Choroid plexus epithelial cell (primary cell): ENCODE data around the gene ZNRF3.

Experiments used
- DNase-seq: peaks from one replicate; pipeline ENCODE4 v3.0.0-alpha.2; 2010; ENCODE audit warnings: low read depth
- H3K4me3 ChIP-seq: 2 replicates; pipeline ENCODE4 v1.5.1; 2011; ENCODE audit warnings: low read depth, mild to moderate bottlenecking, control low read depth, low read length, moderate library complexity
- CTCF ChIP-seq: conservative IDR thresholded peaks from 2 replicates; pipeline ENCODE4 v1.5.1; 2011; ENCODE audit warnings: low read depth, mild to moderate bottlenecking, control low read depth, inconsistent platforms, low read length, moderate library complexity

The ZNRF3 gene

DNA sequence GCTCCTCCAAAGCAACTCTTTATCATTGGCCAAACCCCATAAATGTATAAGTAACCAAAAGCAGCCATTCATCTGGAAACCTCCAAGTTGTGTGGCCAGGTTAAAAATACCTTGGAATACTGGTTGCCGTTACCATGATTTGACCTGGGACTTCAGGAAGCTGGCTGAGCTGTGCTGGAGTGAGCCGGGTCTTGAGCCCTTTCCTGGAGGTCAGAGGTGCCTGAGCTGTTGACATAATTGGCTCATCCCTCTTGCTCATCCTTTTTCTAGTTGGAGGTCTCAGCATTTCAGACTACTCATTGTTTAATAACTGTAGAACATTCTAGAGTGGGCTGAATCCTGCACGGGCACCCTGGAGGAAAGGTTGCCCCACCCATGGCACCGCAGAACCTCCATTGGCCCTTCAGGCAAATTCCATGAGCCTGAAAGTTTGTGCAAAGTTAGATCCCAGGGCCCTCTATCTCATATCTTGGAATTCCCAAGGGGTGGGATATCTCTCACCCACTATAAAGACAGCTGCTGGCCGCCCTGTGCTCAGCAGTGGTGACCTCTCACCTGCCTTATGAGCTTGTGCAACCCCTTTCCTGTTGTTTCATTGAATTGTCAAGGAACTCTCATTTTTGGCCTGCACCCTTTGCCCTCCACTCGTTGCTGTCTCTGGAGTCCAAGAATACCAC, 101.2 kb downstream of the ZNRF3 start:
- DNase-seq = no peak
- no peak for TF ChIP-seq CTCF
- H3K4me3 ChIP-seq = no peak overlapping the region

DNA sequence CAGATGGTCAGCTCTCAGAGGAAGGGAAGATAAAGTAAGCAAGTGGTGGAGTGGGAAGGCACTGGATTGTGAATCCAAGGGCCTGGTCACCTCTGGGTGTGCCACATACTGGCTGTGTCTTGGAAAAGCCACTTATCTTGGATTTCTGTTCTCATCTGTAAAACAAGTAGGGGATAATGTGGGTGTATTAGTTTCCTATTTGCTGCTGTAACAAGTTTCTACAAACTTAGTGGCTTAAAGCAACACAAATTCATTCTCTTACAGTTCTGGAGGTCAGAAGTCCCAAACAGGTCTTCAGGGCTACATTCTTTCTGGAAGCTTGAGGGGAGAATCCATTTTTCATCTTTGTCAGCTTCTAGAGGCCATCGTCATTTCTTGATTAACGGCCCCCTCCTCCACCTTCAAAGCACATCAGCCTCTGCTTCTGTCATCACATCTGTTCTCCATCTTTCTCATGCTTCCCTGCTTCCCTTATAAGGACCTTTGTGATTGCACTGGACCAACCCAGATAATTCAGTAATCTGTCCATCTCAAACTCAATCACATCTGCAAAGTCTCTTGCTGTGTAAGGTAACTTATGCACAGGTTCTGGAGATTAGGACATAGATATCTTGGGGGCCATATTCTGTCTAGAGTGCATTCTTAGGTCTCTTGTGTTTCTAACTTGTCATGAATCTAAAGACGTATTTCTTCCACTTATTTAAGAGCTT, 102.4 kb downstream of the ZNRF3 start:
- no peak for DNase-seq
- no peak overlapping the region for H3K4me3 ChIP-seq
- TF ChIP-seq CTCF = no peak

DNA sequence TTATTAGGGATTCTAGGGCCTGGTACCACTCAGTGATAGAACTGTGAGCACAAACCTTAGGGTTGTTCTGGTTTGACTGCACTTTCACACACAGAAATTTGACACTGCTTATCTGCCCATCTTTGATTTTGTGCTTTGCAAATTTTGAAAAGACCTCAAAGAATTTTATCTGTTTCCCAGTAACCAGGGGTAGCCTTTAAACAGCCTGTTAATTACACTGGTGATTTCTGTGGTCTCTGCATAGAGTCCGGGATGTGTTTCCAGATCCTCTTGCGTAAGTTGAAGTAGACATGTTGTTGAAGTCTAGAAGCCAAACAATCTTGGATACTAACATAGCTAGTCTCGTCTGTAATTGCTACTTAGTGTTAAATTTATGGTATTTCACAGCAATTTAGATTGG, 103.0 kb downstream of the ZNRF3 start:
- H3K4me3 ChIP-seq = no peak overlapping the region
- no peak for TF ChIP-seq CTCF
- peak; percentile 82 for DNase-seq

GRCh38 chr22:28988457-28988856, 105.1 kb downstream of the ZNRF3 start:
- DNase-seq = no peak
- no peak for TF ChIP-seq CTCF
- no peak overlapping the region for H3K4me3 ChIP-seq

DNA sequence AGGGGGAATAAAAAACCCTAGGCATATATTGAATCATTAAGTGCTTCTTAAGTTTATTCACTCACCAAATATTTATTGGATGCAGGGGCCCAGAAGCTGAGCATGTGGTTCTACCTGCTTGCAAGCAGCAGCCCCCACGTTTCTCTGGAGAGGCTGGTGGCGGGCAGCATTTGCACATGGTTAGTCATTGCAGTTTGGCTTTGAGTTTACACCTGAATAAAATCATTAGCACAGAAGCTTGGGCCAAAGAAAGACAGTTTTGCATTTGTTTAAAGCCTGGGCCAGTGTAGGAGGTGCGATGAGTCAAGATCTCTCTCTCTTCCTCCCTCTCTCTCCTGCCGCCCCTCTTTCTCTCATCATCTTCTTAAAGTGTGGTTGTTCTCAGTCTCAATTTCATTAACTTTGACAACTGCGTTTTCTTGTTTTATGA, 105.7 kb downstream of the ZNRF3 start:
- no peak for DNase-seq
- no peak overlapping the region for H3K4me3 ChIP-seq
- TF ChIP-seq CTCF = no peak

DNA sequence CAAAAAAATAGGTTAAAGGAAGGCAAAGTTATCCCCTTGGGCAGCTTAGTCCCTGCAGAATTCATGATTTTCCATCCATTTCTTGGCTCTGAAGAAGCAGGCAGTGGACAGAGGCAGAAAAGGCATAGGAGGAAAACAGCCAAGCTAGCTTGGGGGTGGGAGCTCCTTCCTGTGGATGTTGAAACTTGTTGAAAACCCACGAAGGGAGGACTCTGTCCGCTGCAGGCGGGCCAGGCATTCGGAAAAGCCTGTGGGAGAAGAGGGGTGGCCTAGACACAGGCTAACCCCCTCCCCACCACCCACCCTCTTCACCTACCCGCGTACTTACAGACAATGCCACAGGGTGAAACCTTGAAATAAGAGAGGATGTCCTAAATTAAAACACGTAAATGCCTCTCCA, 106.1 kb downstream of the ZNRF3 start:
- no peak overlapping the region for H3K4me3 ChIP-seq
- no peak for DNase-seq

More for the DNA sequence above, 106.1 kb downstream of the ZNRF3 start:
- no peak for TF ChIP-seq CTCF
